HG03460 (cell line): ENCODE measurements around the gene GPER1.
"Not testable (repeated sequence)": the region's sequence is repeated elsewhere in the genome, so short reads cannot be mapped to it uniquely, and the experiment has no call there.

ENCODE experiments used
- ATAC-seq: cut with Tn5 transposase; IDR thresholded peaks from one replicate; pipeline ENCODE4 v1.9.1; 2021; ENCODE audit not compliant: unreplicated experiment

GPER1 gene

DNA sequence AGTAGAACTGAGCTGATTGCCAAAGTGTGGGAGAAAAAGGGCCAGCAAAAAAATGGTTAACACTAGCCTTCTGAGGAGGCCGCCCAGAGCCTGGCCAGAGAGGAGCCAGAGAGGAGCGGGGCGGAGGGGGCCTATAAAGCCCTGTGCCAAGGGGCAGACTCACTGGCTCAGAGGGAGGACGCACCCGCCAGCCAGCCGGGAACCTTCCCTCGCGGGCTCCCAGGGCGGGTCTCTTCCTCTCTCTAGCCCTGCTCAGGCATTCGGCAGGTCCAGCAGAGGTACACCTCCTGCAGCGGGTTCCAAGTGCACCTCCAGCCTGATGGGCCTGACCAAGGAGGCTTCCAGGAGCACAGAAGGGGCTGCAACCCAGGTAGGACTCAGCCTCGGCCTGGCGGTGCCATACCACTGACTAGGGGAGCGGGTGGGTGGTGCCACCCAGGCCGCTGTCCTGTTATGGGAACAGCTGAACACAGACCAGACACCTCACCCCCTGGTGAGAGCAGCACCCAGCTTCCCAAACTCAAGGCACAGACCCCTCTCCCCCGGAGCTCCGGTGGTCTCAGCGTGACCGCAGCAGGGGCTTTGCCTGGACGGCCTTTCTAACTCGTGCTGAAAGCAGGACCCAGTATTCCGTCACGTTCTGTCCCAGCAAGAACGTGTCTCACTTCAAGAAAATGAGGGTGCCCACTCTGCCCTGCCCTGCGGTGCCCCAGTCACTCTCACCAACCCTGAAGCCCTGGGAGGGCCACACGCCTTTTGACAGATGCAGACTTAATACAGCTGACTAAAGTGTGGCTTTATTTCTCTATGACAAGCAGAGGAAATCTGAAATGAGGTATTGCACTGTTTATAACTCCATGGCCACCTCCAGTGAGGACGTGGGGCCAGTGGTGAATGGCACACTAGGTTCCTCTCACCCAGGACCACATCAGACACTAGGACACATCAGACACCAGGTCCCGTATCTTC is at the start of gene GPER1:
TSS of gene GPER1 (plus strand) at position 162 of the 969 bp plus-strand sequence. CDS start 3,616 bp downstream, outside the sequence.
- no peak for ATAC-seq

DNA sequence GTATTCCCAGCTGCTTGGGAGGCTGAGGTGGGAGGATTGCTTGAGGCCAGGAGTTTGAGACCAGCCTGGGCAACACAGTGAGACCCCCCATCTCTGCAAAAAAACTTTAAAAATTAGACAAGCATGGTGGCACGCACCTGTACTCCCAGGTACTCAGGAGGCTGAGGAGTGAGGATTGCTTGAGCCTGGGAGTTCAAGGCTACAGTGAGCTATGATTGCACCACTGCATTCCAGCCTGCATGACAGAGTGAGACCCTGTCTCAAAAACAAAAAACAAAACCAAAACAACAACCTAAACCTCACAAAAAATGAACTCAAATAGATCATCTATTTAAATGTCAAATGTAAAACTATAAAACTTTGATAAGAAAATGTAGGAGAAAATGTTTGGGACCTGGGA is 47.7 kb upstream of the GPER1 start:
- ATAC-seq = not testable (repeated sequence)

DNA sequence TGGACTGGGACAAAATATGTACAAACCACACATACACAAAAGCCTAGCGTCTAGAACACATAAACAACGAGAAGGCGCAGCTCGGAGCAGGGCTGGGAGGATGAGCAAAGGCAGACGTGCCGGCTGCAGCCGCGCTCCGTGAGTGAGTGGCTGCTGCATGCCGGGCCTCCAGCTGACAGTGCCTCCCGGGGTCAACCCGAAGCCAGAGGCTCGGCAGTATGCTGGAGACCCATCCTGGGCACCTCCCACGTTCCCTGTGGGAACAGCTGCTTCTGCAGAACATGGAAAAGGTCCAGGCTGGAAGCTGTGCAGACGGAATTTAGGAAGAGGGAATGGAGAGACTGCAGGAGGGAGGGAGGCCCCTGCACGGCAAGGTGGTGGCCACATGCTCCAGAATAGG is 47.1 kb upstream of the GPER1 start:
- ATAC-seq = no peak

DNA sequence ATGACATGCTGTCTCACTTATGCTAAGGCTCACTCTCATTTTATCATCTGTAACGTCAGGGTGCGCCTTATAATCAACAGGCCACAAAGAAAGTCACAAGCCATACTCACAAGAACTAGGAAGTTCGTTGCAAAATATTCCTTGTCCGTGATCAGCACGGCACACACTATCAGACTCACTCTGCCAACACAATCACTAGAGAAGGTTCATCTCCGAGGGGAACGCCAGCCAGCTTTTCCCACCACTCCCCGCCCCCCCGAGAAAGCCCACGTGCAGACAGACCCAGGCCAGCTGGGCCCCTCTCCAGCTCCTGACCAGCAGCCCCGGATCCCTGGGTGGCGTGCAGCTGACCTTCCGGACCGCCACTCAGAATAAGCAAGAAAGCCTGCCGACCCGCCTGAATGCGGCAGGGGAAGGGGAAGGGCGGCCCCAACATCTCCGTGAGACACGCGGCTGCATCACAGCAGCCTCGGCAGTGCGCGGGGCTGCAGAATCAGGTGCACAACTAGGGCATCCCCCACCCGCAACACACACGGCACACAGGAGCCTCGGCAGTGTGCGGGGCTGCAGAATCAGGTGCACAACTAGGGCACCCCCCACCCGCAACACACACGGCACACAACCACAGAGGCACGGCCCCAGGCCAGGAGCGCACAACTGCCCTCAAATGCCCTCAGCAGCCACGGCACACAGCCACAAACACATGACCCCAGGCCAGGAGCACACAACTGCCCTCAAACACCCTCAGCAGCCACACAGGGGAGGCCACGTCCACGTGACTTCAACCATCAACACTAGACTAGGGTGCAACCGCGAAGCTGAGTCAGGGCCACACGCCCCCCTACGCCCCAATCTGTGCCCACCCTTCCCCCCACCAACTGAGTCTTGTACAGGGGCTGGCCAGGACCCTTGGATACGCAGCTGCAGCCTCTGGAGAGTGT is 46.1 kb upstream of the GPER1 start:
- ATAC-seq = no peak

DNA sequence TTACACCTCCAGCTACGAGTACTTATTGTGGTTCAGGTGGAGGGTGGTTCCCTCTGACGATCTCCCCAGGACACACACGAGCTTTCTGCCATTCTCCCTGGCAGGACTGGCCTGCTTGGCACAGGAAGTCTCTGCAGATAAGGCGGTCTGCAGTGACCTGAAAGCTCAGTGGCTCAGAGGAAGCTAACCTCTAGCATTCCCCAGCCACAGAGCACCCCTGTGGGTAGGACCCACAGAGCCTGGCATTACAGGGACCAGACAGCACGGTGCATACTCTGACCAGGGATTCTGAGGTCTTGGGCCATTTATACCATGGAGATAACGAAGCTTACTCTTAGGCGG is 45.5 kb upstream of the GPER1 start:
- no peak for ATAC-seq

DNA sequence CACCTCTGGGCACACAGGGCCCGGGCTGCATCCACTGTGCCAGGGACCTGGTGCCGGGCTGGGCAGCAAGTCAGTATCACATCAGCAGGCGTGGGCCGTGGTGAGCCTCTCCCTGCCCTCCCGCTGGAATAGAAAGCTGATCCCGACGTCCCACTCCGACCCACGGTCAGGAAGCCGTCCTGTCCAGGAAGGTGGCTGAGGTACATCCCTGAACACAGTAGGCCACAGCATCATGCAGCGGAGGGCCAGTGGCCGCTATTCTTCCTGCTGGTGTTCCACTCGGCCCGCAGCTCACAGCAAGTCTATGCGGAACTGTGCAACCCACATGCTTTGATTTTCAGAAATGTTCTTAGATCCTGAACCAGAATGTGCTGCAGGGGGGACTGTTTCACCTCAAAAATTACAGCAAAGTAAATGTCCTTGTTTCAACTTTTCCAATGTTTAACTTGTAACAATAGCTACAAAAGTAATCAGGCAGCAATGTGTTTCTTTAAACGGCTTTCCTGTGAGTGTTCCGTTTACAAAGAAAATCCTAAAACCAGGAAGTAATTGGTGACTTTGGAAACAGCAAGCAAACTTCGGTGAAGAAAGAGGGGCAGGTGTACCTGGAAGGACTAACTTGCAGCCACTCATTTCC is 44.2 kb upstream of the GPER1 start:
- no peak for ATAC-seq

DNA sequence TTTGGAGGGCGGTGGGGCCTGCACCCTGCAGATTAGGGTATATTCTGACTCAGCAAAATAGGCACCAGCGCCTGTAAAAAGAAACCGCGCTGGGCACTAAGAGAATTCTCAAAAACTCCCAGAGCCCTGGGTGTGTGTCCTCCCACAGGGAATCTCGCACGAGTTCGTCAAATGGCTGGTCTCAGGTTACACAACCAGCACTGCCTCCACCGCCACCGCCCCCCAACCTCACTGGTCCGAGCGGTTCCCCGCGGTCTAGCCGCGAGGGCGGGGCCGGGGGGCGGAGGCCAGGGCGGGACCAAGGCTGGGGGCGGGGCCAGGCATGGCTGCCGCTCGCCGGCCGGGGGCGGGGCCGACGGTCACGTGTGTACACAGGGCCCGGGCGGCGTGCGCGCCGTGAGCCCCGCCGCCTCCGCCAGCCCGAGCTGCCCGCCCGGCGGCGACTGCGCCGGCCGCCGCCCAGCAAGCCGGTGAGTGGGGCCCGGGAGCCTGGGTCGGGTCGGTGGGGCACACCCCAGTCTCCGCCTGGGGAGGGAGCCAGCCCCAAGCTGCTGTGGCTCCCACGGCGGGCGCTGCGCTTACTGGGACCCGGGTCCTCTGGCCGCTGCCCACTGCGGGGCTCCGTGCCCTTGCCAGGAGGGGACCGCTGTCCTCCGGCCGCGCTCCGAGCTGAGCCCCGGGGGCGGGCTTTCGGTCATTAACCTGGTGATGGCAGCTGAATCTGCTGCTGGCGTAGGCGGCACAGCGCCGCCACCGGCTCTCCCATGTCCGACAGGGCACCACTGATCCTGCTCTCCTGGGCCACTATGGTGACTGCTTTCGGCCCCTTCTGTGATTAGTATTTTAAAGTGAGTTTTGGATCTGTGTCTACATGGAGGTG is 43.5 kb upstream of the GPER1 start, which contains the start of gene GPR146:
TSS of gene GPR146 (plus strand) at position 358 of the 880 bp plus-strand sequence. CDS start 12,970 bp downstream, outside the sequence.
- ATAC-seq = peak; percentile 86

DNA sequence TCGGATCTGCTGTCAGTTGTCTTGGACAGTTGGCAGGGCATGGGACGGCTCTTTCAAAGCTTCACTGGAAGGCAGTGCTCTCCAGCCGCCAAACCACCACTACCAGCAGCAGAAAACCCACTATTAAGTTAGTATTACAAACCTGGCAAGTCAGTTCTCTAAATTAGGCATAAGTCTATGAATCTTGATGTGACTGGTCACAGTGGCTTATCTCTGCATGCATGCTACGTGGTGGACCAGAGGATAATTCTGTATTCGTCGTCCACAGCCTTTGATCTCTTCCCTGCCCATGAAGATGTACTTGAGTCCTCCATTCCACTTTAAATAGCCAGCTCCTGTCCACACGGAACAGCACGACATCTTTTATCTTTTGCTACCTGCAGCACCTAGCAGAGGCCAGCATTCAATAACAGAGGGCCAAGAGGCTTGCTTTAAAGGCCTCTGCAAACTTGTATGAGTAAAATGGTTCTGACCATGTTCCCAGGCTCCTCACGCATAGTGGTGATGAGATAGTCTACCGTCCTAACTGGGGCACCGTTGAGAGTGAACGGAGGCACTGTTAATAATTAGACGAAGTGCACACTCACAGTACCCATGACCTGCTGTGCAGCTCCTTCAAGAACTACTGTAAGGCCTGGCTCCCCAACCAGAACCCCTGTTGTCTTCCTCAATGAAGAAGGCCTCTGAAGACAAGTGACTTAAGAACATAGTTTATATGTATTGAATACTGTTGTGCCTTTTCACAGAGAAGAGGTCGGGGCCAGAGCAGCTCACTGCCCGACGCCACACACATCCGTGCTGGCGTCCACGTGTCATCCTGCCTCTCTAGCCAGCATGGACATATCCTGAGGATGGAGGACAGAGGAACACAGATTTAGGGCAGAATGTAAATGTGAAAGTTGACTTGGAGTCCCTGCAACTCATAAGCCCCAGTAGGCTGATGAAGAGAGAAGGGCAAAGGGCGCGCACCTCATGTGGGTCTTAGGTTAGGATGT is 42.5 kb upstream of the GPER1 start:
- no peak for ATAC-seq

DNA sequence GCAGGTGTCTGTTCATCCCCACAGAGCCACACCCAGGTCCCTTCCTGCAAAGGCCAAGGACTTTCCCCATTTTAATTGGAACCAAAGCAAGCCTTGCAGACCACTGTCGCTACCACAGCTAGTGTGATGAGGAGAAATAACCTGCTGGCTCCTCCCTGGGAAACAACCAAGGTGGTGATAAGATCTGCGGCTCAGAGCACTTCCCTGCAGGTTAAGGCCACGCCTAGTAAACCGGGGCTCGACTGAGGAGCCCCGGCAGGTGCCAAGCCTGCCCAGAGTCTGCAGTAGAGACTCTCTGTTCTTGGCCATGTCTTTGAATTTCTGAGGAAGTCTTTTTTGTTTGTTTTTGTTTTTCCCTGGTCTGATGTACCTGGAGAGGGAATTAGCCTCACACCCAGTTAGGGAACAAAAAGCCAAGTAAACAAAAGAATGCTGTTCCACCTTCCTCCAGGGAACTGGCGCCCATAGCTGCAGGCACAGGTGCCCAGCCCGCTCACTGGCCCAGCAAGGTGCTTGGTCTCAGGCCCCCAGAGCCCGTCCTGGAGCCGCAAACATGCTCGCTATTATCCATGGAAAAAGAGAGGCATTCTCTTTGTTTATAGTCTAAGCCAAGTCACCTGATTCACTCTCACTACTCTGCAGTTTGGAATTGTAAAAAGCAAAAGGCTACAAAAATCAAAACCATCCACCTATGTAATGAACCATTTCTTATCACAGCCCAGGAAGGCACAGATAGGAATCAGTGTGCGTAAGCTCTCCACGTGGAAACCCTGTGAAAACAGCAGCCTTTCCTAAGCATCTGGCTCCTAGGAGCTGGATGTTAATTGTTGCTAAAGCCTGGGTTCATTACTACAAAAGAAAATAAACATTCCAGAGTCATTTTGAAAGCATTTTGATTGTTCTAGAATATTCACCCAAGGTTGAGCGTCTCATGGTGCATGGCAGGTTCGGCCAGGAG is 40.9 kb upstream of the GPER1 start:
- ATAC-seq = no peak

DNA sequence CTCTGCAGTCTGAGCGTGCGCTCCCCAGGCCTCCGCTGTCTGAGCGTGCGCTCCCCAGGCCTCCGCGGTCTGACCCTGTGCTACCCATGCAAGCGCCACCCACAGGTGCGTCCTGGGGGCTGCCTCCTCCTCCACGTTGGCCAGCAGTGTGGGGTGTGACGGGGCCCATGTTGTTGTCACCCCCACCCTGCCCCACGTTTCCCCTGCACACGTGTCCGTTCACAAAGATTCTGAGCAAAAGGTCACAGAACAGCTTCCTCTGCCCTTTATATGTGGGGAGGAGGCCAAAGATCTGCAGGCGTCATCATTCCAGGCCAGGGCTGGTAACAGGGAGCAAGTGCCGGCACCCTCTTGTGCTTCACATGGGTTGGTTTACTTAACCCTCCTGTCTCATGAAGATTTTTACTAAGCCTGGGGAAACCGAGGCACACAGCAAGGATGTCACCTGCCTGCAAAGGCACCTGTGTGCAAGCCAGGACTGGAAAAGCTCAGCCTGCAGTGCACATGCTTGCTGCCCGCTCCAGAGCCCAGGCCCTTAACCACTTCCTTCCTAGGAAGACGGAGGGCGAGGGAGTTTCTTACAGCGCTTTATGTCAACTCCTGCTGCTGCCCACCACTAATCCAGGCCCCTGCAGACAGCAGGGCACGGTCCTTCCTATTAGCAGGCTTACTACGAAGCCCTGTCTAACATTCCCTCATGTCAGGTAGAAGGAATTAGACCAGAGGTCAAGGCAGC is 38.7 kb upstream of the GPER1 start:
- ATAC-seq = no peak

DNA sequence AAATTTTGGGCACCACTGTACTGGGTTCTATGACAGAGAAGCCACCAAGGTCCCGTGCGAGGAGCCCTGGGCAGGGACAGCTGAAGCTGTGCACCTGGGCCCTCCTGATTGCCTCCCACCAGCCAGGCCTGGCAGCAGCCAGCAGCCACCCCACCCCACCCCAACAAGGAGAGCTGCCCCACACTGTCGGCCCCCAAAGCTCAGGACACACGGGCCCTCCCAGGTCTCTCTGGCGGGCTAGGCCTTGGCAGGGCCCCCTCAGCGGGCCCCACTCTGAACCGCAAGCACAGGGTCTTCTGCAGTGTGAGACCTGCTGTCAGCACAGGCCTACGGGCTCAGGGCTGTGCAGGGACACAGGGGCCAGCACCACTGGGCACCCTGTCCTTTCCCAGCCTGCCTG is 38.1 kb upstream of the GPER1 start:
- no peak for ATAC-seq

DNA sequence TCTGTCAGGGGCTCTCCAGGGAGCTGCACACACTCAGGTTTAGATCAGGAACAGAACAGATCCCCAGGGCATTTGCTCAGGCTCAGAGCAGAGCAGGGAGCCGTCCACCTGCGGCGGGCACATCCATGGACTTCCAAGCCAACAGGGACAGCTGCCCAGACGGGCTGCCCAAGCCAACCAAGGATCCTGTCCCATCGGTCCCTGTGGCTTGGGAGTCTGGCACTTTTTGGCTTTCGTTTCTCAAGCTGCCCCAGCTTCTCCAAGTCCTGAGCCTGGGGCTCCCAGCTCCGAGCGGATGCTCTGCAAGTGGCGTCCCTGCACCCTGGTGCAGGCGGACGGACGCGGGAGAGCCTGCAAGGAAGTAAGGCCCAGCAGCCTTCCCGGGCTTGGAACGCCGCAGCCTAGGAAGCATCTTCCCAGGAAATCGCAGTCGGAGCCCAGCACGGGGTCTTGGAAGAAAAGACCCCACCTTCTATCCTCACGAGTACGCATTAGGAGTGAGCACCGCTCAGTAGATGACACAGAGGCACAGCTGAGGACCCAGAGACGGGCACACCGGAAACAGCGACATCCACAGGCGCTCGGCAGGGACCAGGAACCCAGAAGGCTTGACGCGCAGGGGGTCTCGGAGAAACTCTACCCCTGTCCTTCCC is 37.5 kb upstream of the GPER1 start:
- no peak for ATAC-seq

DNA sequence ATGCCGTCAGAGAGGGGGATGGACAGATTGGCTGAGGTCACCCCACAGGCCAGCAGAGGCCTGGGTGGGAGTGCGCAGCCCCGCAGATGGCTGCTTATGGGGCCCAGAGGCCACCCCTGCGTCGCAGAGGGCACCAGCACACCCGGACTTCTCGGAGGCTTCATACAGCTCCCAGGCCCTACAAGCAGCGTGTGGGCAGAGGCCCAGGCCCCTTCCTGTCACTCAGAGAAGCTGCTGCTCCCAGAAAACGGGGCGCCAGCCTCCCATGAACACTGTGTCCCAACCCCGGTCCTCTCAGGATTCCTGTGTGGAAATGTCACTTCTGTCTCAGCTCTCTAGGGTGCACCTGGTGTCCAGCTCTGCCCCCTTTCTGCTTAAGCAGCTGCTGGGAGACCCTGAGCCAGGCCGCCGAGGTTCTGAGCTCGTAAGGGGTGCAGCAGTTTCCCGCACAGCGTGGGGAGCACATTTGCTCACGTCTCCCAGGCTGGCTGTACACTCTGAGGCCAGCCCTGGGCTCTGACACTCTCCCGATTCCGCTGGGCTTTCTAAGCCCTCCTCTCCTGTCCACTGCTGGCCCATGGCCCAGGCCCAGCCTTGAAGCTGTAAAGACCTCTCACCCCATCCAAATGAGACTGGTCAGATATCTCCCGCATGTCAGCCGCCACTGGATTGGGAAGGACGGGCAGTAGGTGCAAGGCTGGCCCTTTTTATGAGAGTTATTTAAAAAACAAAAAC is 36.8 kb upstream of the GPER1 start:
- no peak for ATAC-seq

DNA sequence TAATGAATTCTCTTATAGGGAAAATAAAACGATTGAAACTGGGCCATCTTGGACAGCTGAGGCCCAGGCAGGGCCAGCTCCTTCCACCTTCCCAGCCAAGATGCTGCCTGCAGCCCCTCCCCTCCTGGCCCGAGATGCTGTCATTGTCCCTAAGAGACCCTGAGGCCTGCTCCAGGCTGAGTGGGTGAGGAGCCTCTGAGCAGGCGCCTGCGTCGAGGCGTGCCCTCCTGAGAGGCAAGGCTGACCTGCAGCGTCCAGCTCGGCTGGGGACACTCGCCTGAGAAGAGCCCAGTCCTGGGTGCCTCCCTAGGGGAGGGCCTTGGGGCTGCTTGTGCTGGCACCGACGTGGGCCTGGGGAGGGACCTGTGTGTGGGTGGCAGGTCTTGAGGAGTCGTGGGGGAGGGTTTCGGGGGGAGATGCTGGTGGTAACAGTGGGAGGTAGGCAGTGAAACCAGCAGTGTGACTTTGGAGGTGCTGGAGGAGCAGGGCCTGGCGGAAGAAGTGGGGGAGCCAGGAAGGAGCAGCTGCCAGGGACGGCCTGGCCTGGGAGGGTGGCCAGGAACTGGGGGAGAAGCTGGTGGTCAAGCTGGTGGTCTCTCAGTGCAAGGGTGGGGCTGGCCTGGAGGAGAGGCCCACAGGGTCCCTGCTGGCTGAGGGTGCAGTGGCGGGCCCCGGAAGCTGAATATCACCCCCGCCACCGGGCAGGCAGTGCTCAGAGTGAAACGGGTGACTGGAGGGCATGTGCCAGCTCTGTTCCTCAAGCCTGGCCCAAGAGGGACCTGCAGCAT is 35.7 kb upstream of the GPER1 start:
- ATAC-seq = no peak

DNA sequence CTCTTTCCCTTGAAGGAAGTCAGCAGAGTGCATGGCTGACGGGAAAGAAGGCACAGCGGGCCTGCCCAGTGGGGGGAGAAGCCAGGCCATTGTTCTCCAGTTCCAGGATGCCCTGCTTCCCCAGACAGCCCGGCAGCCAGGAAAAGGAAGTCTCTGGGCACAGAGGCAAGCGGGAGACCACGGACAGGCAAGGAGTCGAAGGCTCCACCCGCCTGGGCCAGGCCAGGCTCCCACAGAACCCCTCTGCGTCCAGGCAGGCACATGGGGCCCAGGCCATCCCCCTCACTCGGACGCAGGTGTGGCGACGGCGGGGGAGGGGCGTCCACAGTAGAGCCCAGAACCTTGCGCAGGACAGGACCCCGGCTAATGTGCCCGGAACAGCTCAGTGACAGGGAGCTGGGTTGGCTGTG is 34.9 kb upstream of the GPER1 start:
- no peak for ATAC-seq
